GM12878 (cell line): Measurements from ENCODE around the gene ZDHHC14. TPM values are rescaled to one million over a fixed set of nuclear protein-coding genes. Genes with fewer than 3 reads are reported as not detected.

Source experiments
- ATAC-seq: fragments of 200-7000 bp; cut with Tn5 transposase; 3 replicates; pipeline ENCODE4 v1.9.1; 2020; ENCODE audit warnings: mild to moderate bottlenecking, moderate library complexity
- BruUV-seq: library from RNA; stranded (reverse); fragments of 400-500 nt; replicated peaks from 2 replicates; lab custom pipeline; 2021; lab: Mats Ljungman, UMichigan
- CTCF ChIA-PET: fragments of 300-600 bp; sonication (Branson Sonifier 250); formaldehyde crosslinking; extraction: SDS; loops from one replicate; lab custom pipeline; 2021; ENCODE audit warnings: inconsistent platforms; lab: Yijun Ruan, JAX
- POLR2A ChIA-PET: fragments of 350-600 bp; formaldehyde crosslinking; extraction: SDS; loops from one replicate; lab custom pipeline; 2021; ENCODE audit warnings: inconsistent platforms; lab: Charles Lee
- RAD21 ChIA-PET: fragments of 300-600 bp; sonication (Branson Sonifier 250); formaldehyde crosslinking; loops from one replicate; lab custom pipeline; 2023; ENCODE audit warnings: antibody characterized with exemption; ENCODE audit not compliant: unreplicated experiment; lab: Charles Lee
- SMC1A ChIA-PET: fragments of 300-600 bp; sonication (Branson Sonifier 250); formaldehyde crosslinking; loops from one replicate; lab custom pipeline; 2023; ENCODE audit not compliant: unreplicated experiment, uncharacterized antibody; lab: Charles Lee
- DNase-seq: peaks from one replicate; pipeline ENCODE4 v3.0.0-alpha.2; 2011; ENCODE audit warnings: low read depth, low spot score
- FAIRE-seq: peaks from 3 replicates; lab custom pipeline; 2011; peaks lifted over from hg19 to GRCh38; lab: Jason Lieb, UNC
- H2AFZ ChIP-seq: 2 replicates; pipeline ENCODE4 v1.6.0; 2011; ENCODE audit warnings: low read depth, low read length, control low read depth; ENCODE audit not compliant: control insufficient read depth
- H3K27ac ChIP-seq: 2 replicates; pipeline ENCODE4 v1.5.1; 2011; ENCODE audit warnings: control low read depth; ENCODE audit not compliant: control insufficient read depth, insufficient read depth
- H3K27me3 ChIP-seq, 2 experiments: replicated peaks in 1 of 2; 2 replicates each; pipeline versions ENCODE4 v1.6.0 to v1.6.1; 2011; ENCODE audit warnings: low read length in 1 of 2; ENCODE audit not compliant: control insufficient read depth in 2 of 2, insufficient read depth in 2 of 2
- H3K36me3 ChIP-seq, 2 experiments: 2 replicates each; pipeline ENCODE4 v1.5.1; 2011; ENCODE audit warnings: low read length in 1 of 2; ENCODE audit not compliant: control insufficient read depth in 2 of 2, insufficient read depth in 2 of 2
- H3K4me1 ChIP-seq: 2 replicates; pipeline ENCODE4 v1.6.1; 2011; ENCODE audit warnings: mild to moderate bottlenecking, low read length, moderate library complexity, mixed read lengths; ENCODE audit not compliant: control insufficient read depth, insufficient read depth
- H3K4me2 ChIP-seq: 2 replicates; pipeline ENCODE4 v1.6.0; 2011; ENCODE audit warnings: control low read depth; ENCODE audit not compliant: control insufficient read depth, insufficient read depth
- H3K4me3 ChIP-seq: fragments of 200-600 bp; sonication (generic); 2 replicates; pipeline ENCODE4 v1.5.1; 2016
- H3K79me2 ChIP-seq: 2 replicates; pipeline ENCODE4 v1.6.0; 2011; ENCODE audit warnings: low read length; ENCODE audit not compliant: control insufficient read depth, insufficient read depth
- H3K9ac ChIP-seq: 2 replicates; pipeline ENCODE4 v1.8.0; 2011; ENCODE audit warnings: low read length, control low read depth, mixed read lengths; ENCODE audit not compliant: control insufficient read depth, insufficient read depth
- H3K9me3 ChIP-seq: replicated peaks from 3 replicates; pipeline ENCODE4 v1.5.1; 2011; ENCODE audit warnings: mild to moderate bottlenecking, low read length; ENCODE audit not compliant: control insufficient read depth, insufficient read depth
- H4K20me1 ChIP-seq: 2 replicates; pipeline ENCODE4 v1.6.0; 2011; ENCODE audit not compliant: control insufficient read depth, insufficient read depth
- ATF2 ChIP-seq: IDR thresholded peaks from 2 replicates; pipeline ENCODE4 v1.6.1; 2012; ENCODE audit warnings: low read length, inconsistent platforms
- NKRF ChIP-seq: fragments of 450-650 bp; conservative IDR thresholded peaks from 2 replicates; pipeline ENCODE4 v1.6.1; 2017; ENCODE audit warnings: mild to moderate bottlenecking, moderate library complexity
- PKNOX1 ChIP-seq: fragments of 450-650 bp; IDR thresholded peaks from 2 replicates; pipeline ENCODE4 v1.6.1; 2016; ENCODE audit warnings: mild to moderate bottlenecking
- SP1 ChIP-seq: IDR thresholded peaks from one replicate; pipeline ENCODE4 v1.6.1; 2011; ENCODE audit warnings: low read depth, low read length
- YBX1 ChIP-seq: fragments of 450-650 bp; IDR thresholded peaks from 2 replicates; pipeline ENCODE4 v1.6.1; 2016; ENCODE audit warnings: antibody characterized with exemption
- WGBS: methylation state at CpG from one replicate; pipeline ENCODE4 v1.1.6; 2016; ENCODE audit warnings: low lambda C conversion rate; ENCODE audit not compliant: insufficient replicate concordance, insufficient coverage; ENCODE audit errors: missing lambda C conversion rate; 5-methylcytosine and 5-hydroxymethylcytosine counted together
- in situ Hi-C: fragments of 300-500 bp; cut with MboI; formaldehyde crosslinking; loops from 9 replicates; pipeline ENCODE4 v1.14.3; 2018; ENCODE audit warnings: mixed read lengths
- intact Hi-C: fragments of 100-400 bp; cut with micrococcal nuclease; formaldehyde crosslinking; loops from one replicate; pipeline ENCODE4 v1.14.2; 2022; ENCODE audit not compliant: unreplicated experiment
- polyA plus RNA-seq, 11 experiments: library from polyadenylated mRNA; depleted of rRNA in 4 of 11; unstranded in 6 of 11; stranded (reverse) in 5 of 11; fragments of >200 nt; fragmentation: Nextera tagmentation in 4 of 11; fragmentation: Illumina TruSeq in 1 of 11; extraction: Ambion mirVana in 4 of 11; extraction: Trizol in 1 of 11; gene quantifications; 1 replicate in 1 of 11; 2 replicates in 10 of 11; pipeline versions ENCODE4 v1.2.1 to v1.2.3, GENCODE V29; 2011 to 2016; ENCODE audit warnings: inconsistent platforms in 2 of 11, missing spikeins in 2 of 11, low read depth in 1 of 11
- total RNA-seq, 4 experiments: library from RNA; depleted of rRNA in 3 of 4; stranded (reverse); fragments of >200 nt in 3 of 4; fragmentation: Illumina TruSeq in 1 of 4; extraction: Trizol in 1 of 4; gene quantifications; 2 replicates each; pipeline versions ENCODE4 v1.2.1 to v1.2.3, GENCODE V29; 2013 to 2021

ZDHHC14 gene
- total and polyA plus RNA-seq, 10 of the 15 experiments (the other 5 are each of a cell fraction or from before 2014, with no cell fraction given) = 0.15 to 16.0 (median 0.76) TPM; not detected in 1

- intact Hi-C loops (loop anchor here (5.0 kb wide), 2 partner anchors 271 to 286 kb away; partner anchors contain the start of gene ZDHHC14), in situ Hi-C loops (no loop called here)
- no peak overlapping the region for H3K27ac ChIP-seq
- ATAC-seq (peak; percentile 22; the same call in 2 of the 3 replicates), DNase-seq (no peak), FAIRE-seq (no peak)
- no peaks in the 10 kb centered on the region for H3K79me2 ChIP-seq
- H3K27me3 ChIP-seq = 0 out of 4 replicates have a peak, but pooled peaks cover 0 to 2% of the 10 kb centered on the region in 2 experiments
- POLR2A ChIA-PET = interaction anchor here (0.8 kb wide), 1 partner anchor 324 kb away, joined by 3 read pairs; no protein-coding TSS in a partner anchor
- 1% methylated on average over 3 of the region's 3 CpGs for WGBS
- SMC1A ChIA-PET = interaction anchor here (1.1 to 5.4 kb wide), 10 partner anchors 113 to 352 kb away, joined by 3 to 74 read pairs (median 6); partner anchors contain the start of gene TMEM242
- BruUV-seq = no TSS peak
- no peak overlapping the region for H2AFZ ChIP-seq
- H3K4me1 ChIP-seq = no peaks in the 10 kb centered on the region
- no peaks in the 10 kb centered on the region; the same call in 2 of the 3 replicates for H3K9me3 ChIP-seq
- no peaks in the 10 kb centered on the region for H4K20me1 ChIP-seq
- no peak overlapping the region for H3K4me2 ChIP-seq
- CTCF ChIA-PET = interaction anchor here (0.6 to 7.2 kb wide), 21 partner anchors 10 to 366 kb away, joined by 3 to 96 read pairs (median 8); partner anchors contain the start of gene TMEM242
- no peaks in the 10 kb centered on the region; a peak in 1 of 4 replicates for H3K36me3 ChIP-seq
- TF ChIP-seq YBX1 = no peak
- TF ChIP-seq ATF2 = no peak
- no peak for TF ChIP-seq NKRF
- no peak for TF ChIP-seq PKNOX1
- no peak for TF ChIP-seq SP1
- H3K9ac ChIP-seq = no peak overlapping the region
- RAD21 ChIA-PET = interaction anchor here (0.7 to 5.6 kb wide), 9 partner anchors 54 to 353 kb away, joined by 3 to 35 read pairs (median 6); no protein-coding TSS in a partner anchor
- no peak overlapping the region for H3K4me3 ChIP-seq
Measured at GRCh38 chr6:157668009-157668401, 287.0 kb downstream of the ZDHHC14 start.
